Common myeloid progenitor, CD34-positive (primary cell): ENCODE results near the gene PCNX3.
A peak's percentile ranks its signal among the peaks of the same experiment; 100 is the strongest.

Source experiments
- CTCF ChIA-PET: fragments of 350-600 bp; sonication (Branson Sonifier 250); formaldehyde crosslinking; loops from one replicate; lab custom pipeline; 2021; ENCODE audit warnings: antibody characterized with exemption; lab: Charles Lee
- POLR2A ChIA-PET: fragments of 350-600 bp; sonication (Branson Sonifier 250); formaldehyde crosslinking; loops from one replicate; lab custom pipeline; 2021; ENCODE audit warnings: antibody characterized with exemption; lab: Charles Lee
- DNase-seq, 3 donors: peaks; one replicate each; pipeline versions ENCODE4 v3.0.0 to v3.0.0-alpha.2; 2013
- H3K27ac ChIP-seq, 2 experiments: 1 replicate in 1 of 2; 2 replicates in 1 of 2; pipeline ENCODE4 v1.7.0; 2013; ENCODE audit warnings: inconsistent platforms in 2 of 2, low read length in 2 of 2, mild to moderate bottlenecking in 2 of 2, low read depth in 1 of 2, moderate library complexity in 1 of 2; ENCODE audit not compliant: severe bottlenecking in 2 of 2, insufficient read depth in 1 of 2, poor library complexity in 1 of 2
- H3K27me3 ChIP-seq, 5 experiments: replicated peaks in 2 of 5; 1 replicate in 3 of 5; 2 replicates in 2 of 5; pipeline versions ENCODE4 v1.6.1 to v1.7.0; 2013; ENCODE audit warnings: low read length in 4 of 5, mild to moderate bottlenecking in 2 of 5, moderate library complexity in 2 of 5, inconsistent platforms in 1 of 5; ENCODE audit not compliant: insufficient read depth in 5 of 5, control insufficient read depth in 4 of 5
- H3K36me3 ChIP-seq, 4 experiments: 1 replicate in 2 of 4; 2 replicates in 2 of 4; pipeline versions ENCODE4 v1.6.1 to v1.7.0; 2013; ENCODE audit warnings: low read length in 3 of 4, control low read depth in 1 of 4, mild to moderate bottlenecking in 1 of 4; ENCODE audit not compliant: control insufficient read depth in 4 of 4, insufficient read depth in 4 of 4
- H3K4me1 ChIP-seq, 4 experiments: 1 replicate in 3 of 4; 2 replicates in 1 of 4; pipeline versions ENCODE4 v1.6.1 to v1.7.1; 2013; ENCODE audit warnings: low read length in 3 of 4, mild to moderate bottlenecking in 3 of 4, control low read depth in 1 of 4, inconsistent platforms in 1 of 4, moderate library complexity in 1 of 4; ENCODE audit not compliant: control insufficient read depth in 4 of 4, insufficient read depth in 4 of 4; ENCODE audit errors: control extremely low read depth in 1 of 4
- H3K4me3 ChIP-seq, 7 experiments: 1 replicate in 4 of 7; 2 replicates in 3 of 7; pipeline versions ENCODE4 v1.5.1 to v1.7.0; 2013; ENCODE audit warnings: mild to moderate bottlenecking in 7 of 7, low read length in 6 of 7, moderate library complexity in 6 of 7, inconsistent platforms in 2 of 7, low read depth in 2 of 7, control low read depth in 1 of 7; ENCODE audit not compliant: insufficient read depth in 4 of 7, control insufficient read depth in 1 of 7; ENCODE audit errors: extremely low read depth in 1 of 7
- H3K9me3 ChIP-seq, 5 experiments: 1 replicate in 4 of 5; 2 replicates in 1 of 5; pipeline versions ENCODE4 v1.6.1 to v1.7.1; 2013; ENCODE audit warnings: low read length in 4 of 5, mild to moderate bottlenecking in 2 of 5, inconsistent platforms in 1 of 5, low read depth in 1 of 5, moderate library complexity in 1 of 5; ENCODE audit not compliant: control insufficient read depth in 4 of 5, insufficient read depth in 2 of 5; ENCODE audit errors: control extremely low read depth in 1 of 5
- WGBS: methylation state at CpG from one replicate; pipeline ENCODE4 v1.1.5; 2013; ENCODE audit not compliant: insufficient coverage; 5-methylcytosine and 5-hydroxymethylcytosine counted together

Gene PCNX3

GRCh38 chr11:65590240-65590738 lies 25.3 kb upstream of the PCNX3 start:
- Histone ChIP-seq H3K4me3 (no peak overlapping the region), H3K36me3 (peaks cover 7 to 49% (median 28%) of the 10 kb centered on the region in 4 experiments), H3K27ac (no peak overlapping the region), H3K27me3 (no peaks in the 10 kb centered on the region), H3K9me3 (no peaks in the 10 kb centered on the region), H3K4me1 (peaks cover 0 to 41% (median 30%) of the 10 kb centered on the region in 4 experiments)
- no peak for DNase-seq
- 91% methylated on average over 6 of the region's 8 CpGs for WGBS
- ChIA-PET CTCF (interaction anchor here (0.7 to 16.6 kb wide), 7 partner anchors 8 to 271 kb away, joined by 3 to 262 read pairs (median 119); partner anchors contain the start of genes EHBP1L1, FAM89B, MAP3K11 and PCNX3), POLR2A (interaction anchor here (0.7 kb wide), 1 partner anchor 14 kb away, joined by 3 read pairs; the partner anchor contains the start of gene EHBP1L1)

- H3K27ac ChIP-seq, result no peak overlapping the region
- CTCF ChIA-PET, result interaction anchor here (1.0 to 16.6 kb wide), 9 partner anchors 13 to 317 kb away, joined by 3 to 229 read pairs (median 9); partner anchors contain the start of genes EHBP1L1, FAM89B, MAP3K11 and PCNX3
- peak overlapping the region in 1 of 7 experiments; percentile 19 for H3K4me3 ChIP-seq
- peaks cover 0 to 36% (median 33%) of the 10 kb centered on the region in 4 experiments for H3K4me1 ChIP-seq
- peaks cover 7 to 40% (median 21%) of the 10 kb centered on the region in 4 experiments for H3K36me3 ChIP-seq
- H3K27me3 ChIP-seq, result no peaks in the 10 kb centered on the region
- WGBS, result 79% methylated on average over 86 of the region's 106 CpGs
- DNase-seq, result no peak
- H3K9me3 ChIP-seq, result no peaks in the 10 kb centered on the region
- POLR2A ChIA-PET, result interaction anchor here (0.7 kb wide), 1 partner anchor 52 kb away, joined by 3 read pairs; no protein-coding TSS in a partner anchor
These were observed 23.4 kb upstream of the PCNX3 start for GRCh38 chr11:65591939-65592857.

GRCh38 chr11:65592858-65593517 lies 22.6 kb upstream of the PCNX3 start:
- WGBS, result 89% methylated on average over 22 of the region's 22 CpGs
- Histone ChIP-seq H3K4me1 (peaks cover 0 to 28% (median 26%) of the 10 kb centered on the region in 4 experiments), H3K9me3 (no peaks in the 10 kb centered on the region), H3K27ac (no peak overlapping the region), H3K27me3 (no peaks in the 10 kb centered on the region), H3K4me3 (no peak overlapping the region), H3K36me3 (peaks cover 8 to 47% (median 25%) of the 10 kb centered on the region in 4 experiments)
- CTCF ChIA-PET, result interaction anchor here (0.8 to 16.6 kb wide), 18 partner anchors 14 to 318 kb away, joined by 3 to 229 read pairs (median 6); partner anchors contain the start of genes EHBP1L1, FAM89B, LTBP3 and MAP3K11
- POLR2A ChIA-PET, result interaction anchor here (0.7 to 1.0 kb wide), 3 partner anchors 21 to 53 kb away, joined by 3 read pairs; partner anchors contain the start of genes MAP3K11 and PCNX3
- DNase-seq, result no peak

GRCh38 chr11:65593518-65594414 lies 21.8 kb upstream of the PCNX3 start:
- ChIA-PET CTCF (interaction anchor here (0.5 to 16.6 kb wide), 22 partner anchors 9 to 318 kb away, joined by 3 to 229 read pairs (median 4); partner anchors contain the start of genes EHBP1L1, FAM89B, LTBP3 and MAP3K11), POLR2A (interaction anchor here (0.9 to 1.0 kb wide), 4 partner anchors 20 to 176 kb away, joined by 3 read pairs; partner anchors contain the start of genes MAP3K11 and PCNX3)
- no peak overlapping the region for H3K27ac ChIP-seq
- H3K36me3 ChIP-seq, result peaks cover 11 to 54% (median 29%) of the 10 kb centered on the region in 4 experiments
- DNase-seq, result peak in 2 of 3 donors; percentile 59 to 66
- peaks cover 0 to 20% (median 18%) of the 10 kb centered on the region in 4 experiments for H3K4me1 ChIP-seq
- WGBS, result 91% methylated on average over 24 of the region's 26 CpGs
- no peak overlapping the region for H3K4me3 ChIP-seq
- H3K27me3 ChIP-seq, result no peaks in the 10 kb centered on the region
- no peaks in the 10 kb centered on the region for H3K9me3 ChIP-seq

GRCh38 chr11:65595131-65595530 lies 20.4 kb upstream of the PCNX3 start:
- Histone ChIP-seq H3K36me3 (peaks cover 9 to 55% (median 32%) of the 10 kb centered on the region in 4 experiments), H3K4me1 (peaks cover 0 to 9% (median 6%) of the 10 kb centered on the region in 4 experiments), H3K27me3 (no peaks in the 10 kb centered on the region), H3K9me3 (no peaks in the 10 kb centered on the region), H3K27ac (no peak overlapping the region), H3K4me3 (no peak overlapping the region)
- 100% methylated on average over 1 of the region's 3 CpGs for WGBS
- ChIA-PET CTCF (interaction anchor here (1.6 to 16.6 kb wide), 5 partner anchors 10 to 56 kb away, joined by 7 to 229 read pairs (median 89); partner anchors contain the start of genes EHBP1L1, MAP3K11 and PCNX3), POLR2A (interaction anchor here (0.6 to 0.7 kb wide), 2 partner anchors 18 to 90 kb away, joined by 3 to 4 read pairs; no protein-coding TSS in a partner anchor)
- no peak for DNase-seq
